T-cell (primary cell): ENCODE measurements around the gene CD247. TPM values are rescaled to one million over a fixed set of nuclear protein-coding genes. Genes with fewer than 3 reads are reported as not detected.

Experiments used
- ATAC-seq, 4 experiments: fragments of 200-7000 bp in 3 of 4; fragments of 150-1000 bp in 1 of 4; cut with Tn5 transposase; replicated peaks in 1 of 4; 1 replicate in 3 of 4; 2 replicates in 1 of 4; pipeline ENCODE4 v1.10.0; 2021; ENCODE audit warnings: moderate library complexity in 3 of 4, mild to moderate bottlenecking in 2 of 4, moderate number of reproducible peaks in 1 of 4
- CTCF ChIA-PET, 2 donors: fragments of 300-600 bp; sonication (Branson Sonifier 250); formaldehyde crosslinking; loops; one replicate each; lab custom pipeline; 2022; ENCODE audit warnings: antibody characterized with exemption in 2 of 2; lab: Charles Lee
- POLR2A ChIA-PET, 2 donors: fragments of 300-600 bp; sonication (Branson Sonifier 250); formaldehyde crosslinking; loops; one replicate each; lab custom pipeline; 2022; ENCODE audit warnings: antibody characterized with exemption in 2 of 2; lab: Charles Lee
- DNase-seq, 35 experiments: peaks; one replicate each; pipeline versions ENCODE4 v3.0.0 to v3.0.0-alpha.2; 2013 to 2023
- H3K27ac ChIP-seq: one replicate; pipeline ENCODE4 v1.5.1; 2013; ENCODE audit warnings: low read length
- H3K27me3 ChIP-seq, 2 experiments: replicated peaks in 1 of 2; 1 replicate in 1 of 2; 2 replicates in 1 of 2; pipeline versions ENCODE4 v1.6.1 to v1.7.0; 2013; ENCODE audit warnings: low read length in 1 of 2, mixed read lengths in 1 of 2; ENCODE audit not compliant: control insufficient read depth in 2 of 2, insufficient read depth in 2 of 2; ENCODE audit errors: extremely low read depth in 1 of 2
- H3K36me3 ChIP-seq, 2 donors: 1 replicate in 1 of 2; 2 replicates in 1 of 2; pipeline versions ENCODE4 v1.6.1 to v1.7.0; 2013; ENCODE audit warnings: low read length in 1 of 2; ENCODE audit not compliant: control insufficient read depth in 2 of 2, insufficient read depth in 1 of 2; ENCODE audit errors: extremely low read depth in 1 of 2
- H3K4me1 ChIP-seq, 2 experiments: 1 replicate in 1 of 2; 2 replicates in 1 of 2; pipeline versions ENCODE4 v1.6.1 to v1.7.0; 2013; ENCODE audit warnings: low read length in 2 of 2, mixed read lengths in 1 of 2; ENCODE audit not compliant: insufficient read depth in 2 of 2, control insufficient read depth in 1 of 2; ENCODE audit errors: extremely low read depth in 1 of 2
- H3K4me3 ChIP-seq, 2 donors: 1 replicate in 1 of 2; 2 replicates in 1 of 2; pipeline versions ENCODE4 v1.5.1 to v1.7.0; 2013; ENCODE audit warnings: mild to moderate bottlenecking in 2 of 2, low read length in 1 of 2, moderate library complexity in 1 of 2; ENCODE audit not compliant: control insufficient read depth in 1 of 2; ENCODE audit errors: extremely low read depth in 1 of 2
- H3K9me3 ChIP-seq: 2 replicates; pipeline ENCODE4 v1.7.0; 2013
- H3K27ac Mint-ChIP-seq, 2 donors: one replicate each; pipeline ENCODE4 v1.8.0; 2020 to 2021; ENCODE audit warnings: mild to moderate bottlenecking in 2 of 2, mixed read lengths in 2 of 2
- H3K27me3 Mint-ChIP-seq, 2 donors: one replicate each; pipeline ENCODE4 v1.8.0; 2021 to 2022; ENCODE audit warnings: mixed read lengths in 2 of 2
- H3K36me3 Mint-ChIP-seq: one replicate; pipeline ENCODE4 v1.8.0; 2021; ENCODE audit warnings: mixed read lengths
- H3K4me1 Mint-ChIP-seq, 3 donors: one replicate each; pipeline ENCODE4 v1.8.0; 2020 to 2022; ENCODE audit warnings: mixed read lengths in 3 of 3, mild to moderate bottlenecking in 1 of 3
- H3K4me3 Mint-ChIP-seq, 3 donors: one replicate each; pipeline ENCODE4 v1.8.0; 2020 to 2022; ENCODE audit warnings: mild to moderate bottlenecking in 3 of 3, mixed read lengths in 3 of 3, moderate library complexity in 3 of 3
- H3K9me3 Mint-ChIP-seq, 3 donors: one replicate each; pipeline ENCODE4 v1.8.0; 2020 to 2022; ENCODE audit warnings: mixed read lengths in 3 of 3
- WGBS: methylation state at CpG from one replicate; pipeline ENCODE4 v1.1.5; 2013; ENCODE audit warnings: missing lambda C conversion rate; ENCODE audit not compliant: insufficient coverage; 5-methylcytosine and 5-hydroxymethylcytosine counted together
- total RNA-seq, 35 experiments: library from RNA in 6 of 35; stranded (reverse) in 6 of 35; fragments of 120-200 nt in 1 of 35; gene quantifications; one replicate each; pipeline versions ENCODE4 v1.2.1 to v1.2.4 and lab custom pipeline; 2013 to 2026

The CD247 gene
- total RNA-seq, 5 donors from 2014 or later (not counting 1 experiment from before 2014, with no cell fraction given): 324 to 414 (median 385) TPM

- peak in 1 of 35 experiments; percentile 61 for DNase-seq
- WGBS: 15% methylated on average over 3 of the region's 5 CpGs
- H3K27ac ChIP-seq: peak overlapping the region; percentile 96
Measured at GRCh38 chr1:167450843-167451242, 67.5 kb downstream of the CD247 start.

DNA sequence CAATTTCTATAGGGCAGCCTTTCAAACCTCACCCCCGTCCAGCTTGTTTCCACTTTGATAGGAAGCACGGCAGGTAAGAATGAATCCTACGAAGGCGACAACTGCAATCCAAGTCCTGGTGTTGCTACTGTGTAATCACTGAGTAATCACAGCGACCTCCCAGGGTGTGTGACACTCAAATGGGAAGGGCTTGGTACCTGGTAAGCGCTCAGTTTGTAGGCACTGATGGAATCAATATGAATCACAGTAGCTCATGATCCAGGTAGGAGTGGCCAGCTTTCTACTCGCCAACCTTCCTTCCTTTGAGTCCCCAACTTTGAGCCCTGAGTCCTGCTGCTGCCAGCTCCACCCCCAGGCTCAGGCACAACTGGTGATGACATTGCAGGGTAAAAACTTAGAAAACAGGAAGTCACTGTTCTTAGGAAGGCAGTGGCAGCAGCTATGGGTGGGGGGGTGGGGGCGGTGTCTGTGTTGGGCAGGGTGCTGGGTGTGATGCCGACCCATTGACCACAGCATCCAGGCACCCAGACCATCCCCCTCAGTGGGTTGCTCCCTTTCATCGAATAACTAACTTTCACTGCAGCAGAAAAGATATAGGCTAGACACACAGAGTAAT lies 70.7 kb downstream of the CD247 start:
- peaks cover 13% of the 10 kb centered on the region for H3K36me3 Mint-ChIP-seq
- Histone ChIP-seq H3K9me3 (no peaks in the 10 kb centered on the region), H3K27ac (peak overlapping the region; percentile 96), H3K36me3 (peaks cover 4 to 34% of the 10 kb centered on the region in 2 donors), H3K4me1 (peaks cover 57 to 91% of the 10 kb centered on the region in 2 experiments), H3K4me3 (peak overlapping the region; percentile 7 to 25), H3K27me3 (no peaks in the 10 kb centered on the region)
- no peaks in the 10 kb centered on the region for H3K27me3 Mint-ChIP-seq
- H3K4me3 Mint-ChIP-seq: peak overlapping the region; percentile 69 to 75 (median 75)
- H3K27ac Mint-ChIP-seq: peak overlapping the region; percentile 97 to 98
- peak; percentile 82 to 87 (median 82) for ATAC-seq
- POLR2A ChIA-PET: interaction anchor here (0.5 to 2.7 kb wide), 22 partner anchors 9 to 695 kb away, joined by 3 to 13 read pairs (median 4); partner anchors contain the start of genes CD247 (in 1 of the 2), CREG1 (in 1 of the 2) and POU2F1 (in 1 of the 2)
- DNase-seq: peak in 34 of 35 experiments; percentile 61 to 88 (median 70)
- CTCF ChIA-PET: interaction anchor here (0.6 to 2.3 kb wide), 25 partner anchors 9 to 915 kb away, joined by 3 to 16 read pairs (median 4); partner anchors contain the start of genes CD247 (in 1 of the 2) and POU2F1 (in 1 of the 2)
- H3K4me1 Mint-ChIP-seq: peaks cover 89 to 93% (median 92%) of the 10 kb centered on the region in 3 donors
- no peaks in the 10 kb centered on the region for H3K9me3 Mint-ChIP-seq
- 9% methylated on average over 5 of the region's 10 CpGs for WGBS

More at GRCh38 chr1:167450843-167451242, 67.5 kb downstream of the CD247 start:
- peaks cover 77 to 79% (median 78%) of the 10 kb centered on the region in 3 donors for H3K4me1 Mint-ChIP-seq
- POLR2A ChIA-PET: interaction anchor here (0.6 to 1.3 kb wide), 5 partner anchors 14 to 67 kb away, joined by 3 to 6 read pairs (median 4); no protein-coding TSS in a partner anchor
- H3K36me3 ChIP-seq: peaks cover 0 to 7% of the 10 kb centered on the region in 2 donors
- H3K9me3 Mint-ChIP-seq: no peaks in the 10 kb centered on the region
- peak overlapping the region; percentile 96 to 97 for H3K27ac Mint-ChIP-seq
- peaks cover 43 to 92% of the 10 kb centered on the region in 2 experiments for H3K4me1 ChIP-seq
- peaks cover 5% of the 10 kb centered on the region for H3K36me3 Mint-ChIP-seq
- CTCF ChIA-PET: interaction anchor here (0.6 to 1.0 kb wide), 5 partner anchors 11 to 68 kb away, joined by 3 to 6 read pairs (median 4); no protein-coding TSS in a partner anchor
- peak overlapping the region; percentile 15 to 32 for H3K4me3 ChIP-seq
- peak overlapping the region; percentile 69 to 76 (median 72) for H3K4me3 Mint-ChIP-seq
- no peaks in the 10 kb centered on the region for H3K27me3 ChIP-seq
- no peak for ATAC-seq
- no peaks in the 10 kb centered on the region for H3K9me3 ChIP-seq
- no peaks in the 10 kb centered on the region for H3K27me3 Mint-ChIP-seq

DNA sequence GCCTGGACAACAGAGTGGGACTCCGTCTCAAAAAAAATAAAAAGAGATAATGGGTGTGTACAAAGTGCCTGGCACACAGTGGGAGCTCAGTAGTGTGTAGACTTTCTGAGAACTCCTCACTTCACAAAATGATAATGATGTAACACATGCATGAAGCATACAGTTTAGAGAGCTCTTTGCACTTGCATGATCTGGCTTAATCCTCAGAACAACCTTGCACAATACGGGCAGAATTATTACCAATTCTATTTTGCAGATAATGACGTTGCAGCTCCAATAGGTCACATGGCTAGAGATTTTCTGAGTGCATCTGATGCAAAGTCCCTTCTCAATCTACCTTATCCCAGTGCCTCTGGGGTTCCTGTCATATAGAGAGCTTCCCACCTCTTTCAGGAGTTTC lies 71.4 kb downstream of the CD247 start:
- 0% methylated on average over 1 of the region's 3 CpGs for WGBS
- peaks cover 89 to 93% (median 92%) of the 10 kb centered on the region in 3 donors for H3K4me1 Mint-ChIP-seq
- H3K27ac ChIP-seq: peak overlapping the region; percentile 96
- POLR2A ChIA-PET: interaction anchor here (0.6 to 2.7 kb wide), 19 partner anchors 8 to 227 kb away, joined by 3 to 13 read pairs (median 4); partner anchors contain the start of genes CD247 (in 1 of the 2), CREG1 (in 1 of the 2) and POU2F1 (in 1 of the 2)
- peak overlapping the region; percentile 69 to 75 (median 75) for H3K4me3 Mint-ChIP-seq
- peak overlapping the region; percentile 7 to 25 for H3K4me3 ChIP-seq
- no peaks in the 10 kb centered on the region for H3K27me3 Mint-ChIP-seq
- ATAC-seq: no peak
- peaks cover 4 to 29% of the 10 kb centered on the region in 2 donors for H3K36me3 ChIP-seq
- H3K36me3 Mint-ChIP-seq: peaks cover 13% of the 10 kb centered on the region
- peaks cover 57 to 91% of the 10 kb centered on the region in 2 experiments for H3K4me1 ChIP-seq
- peak overlapping the region; percentile 97 to 98 for H3K27ac Mint-ChIP-seq
- no peaks in the 10 kb centered on the region for H3K27me3 ChIP-seq
- no peaks in the 10 kb centered on the region for H3K9me3 ChIP-seq
- H3K9me3 Mint-ChIP-seq: no peaks in the 10 kb centered on the region
- DNase-seq: no peak
- CTCF ChIA-PET: interaction anchor here (0.6 to 2.3 kb wide), 21 partner anchors 9 to 385 kb away, joined by 3 to 16 read pairs (median 4); partner anchors contain the start of genes CD247 (in 1 of the 2) and POU2F1 (in 1 of the 2)

GRCh38 chr1:167443757-167444156 lies 74.6 kb downstream of the CD247 start:
- peaks cover 62 to 91% of the 10 kb centered on the region in 2 experiments for H3K4me1 ChIP-seq
- H3K4me1 Mint-ChIP-seq: peaks cover 91 to 97% (median 91%) of the 10 kb centered on the region in 3 donors
- ChIA-PET POLR2A (interaction anchor here in 1 of 2 donors (0.6 kb wide), 1 partner anchor 71 kb away, joined by 3 read pairs; no protein-coding TSS in a partner anchor), CTCF (interaction anchor here in 1 of 2 donors (0.6 to 1.7 kb wide), 7 partner anchors 10 to 224 kb away, joined by 3 to 7 read pairs (median 4); no protein-coding TSS in a partner anchor)
- H3K27ac Mint-ChIP-seq: peak overlapping the region; percentile 97 to 98
- DNase-seq (no peak), ATAC-seq (no peak)
- H3K9me3 ChIP-seq: no peaks in the 10 kb centered on the region
- no peak overlapping the region for H3K27ac ChIP-seq
- H3K27me3 Mint-ChIP-seq: no peaks in the 10 kb centered on the region
- H3K4me3 Mint-ChIP-seq: peak overlapping the region in 1 of 3 donors; percentile 44
- H3K36me3 Mint-ChIP-seq: peaks cover 22% of the 10 kb centered on the region
- peaks cover 7 to 58% of the 10 kb centered on the region in 2 donors for H3K36me3 ChIP-seq
- WGBS: 100% methylated on average over 1 of the region's 5 CpGs
- no peaks in the 10 kb centered on the region for H3K27me3 ChIP-seq
- no peaks in the 10 kb centered on the region for H3K9me3 Mint-ChIP-seq
- H3K4me3 ChIP-seq: no peak overlapping the region

DNA sequence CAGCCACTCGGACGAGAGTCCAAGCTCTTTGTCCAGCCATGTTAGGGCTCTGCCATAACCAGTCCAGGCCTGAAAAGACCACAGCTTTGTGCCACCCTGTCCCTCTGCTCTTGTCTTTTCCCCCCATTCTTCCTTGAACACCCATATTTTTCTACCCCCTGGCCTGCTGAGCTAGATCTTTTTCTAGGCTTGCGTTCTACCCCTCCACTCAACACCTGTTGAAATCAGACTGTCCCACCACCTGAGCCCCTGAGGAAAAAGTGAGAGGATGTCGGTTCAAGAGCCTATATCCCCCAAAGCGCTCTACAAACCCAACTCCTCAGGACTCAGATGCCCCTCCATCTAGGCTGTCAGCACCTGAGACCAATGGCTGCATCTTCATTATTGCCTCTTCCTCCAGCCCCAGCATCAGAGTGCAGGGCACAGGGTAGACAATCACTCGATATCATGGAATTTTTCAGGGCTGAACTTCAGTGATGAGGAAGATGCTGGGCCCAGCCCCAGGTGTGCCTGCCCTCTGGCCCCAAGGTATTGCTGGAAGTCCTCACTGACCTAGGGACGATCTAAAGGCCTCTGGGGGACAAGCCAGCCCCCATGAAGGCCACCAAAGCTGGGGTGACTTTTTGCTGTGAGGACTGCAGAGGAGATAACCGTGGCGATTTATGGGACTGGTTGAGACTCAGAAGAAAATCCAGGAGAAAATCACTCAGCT lies 75.3 kb downstream of the CD247 start:
- H3K4me3 ChIP-seq: no peak overlapping the region
- H3K36me3 ChIP-seq: peaks cover 7 to 66% of the 10 kb centered on the region in 2 donors
- H3K27me3 Mint-ChIP-seq: no peaks in the 10 kb centered on the region
- H3K27me3 ChIP-seq: no peaks in the 10 kb centered on the region
- peaks cover 28% of the 10 kb centered on the region for H3K36me3 Mint-ChIP-seq
- H3K4me1 ChIP-seq: peaks cover 65 to 91% of the 10 kb centered on the region in 2 experiments
- DNase-seq (no peak), ATAC-seq (no peak)
- H3K9me3 ChIP-seq: no peaks in the 10 kb centered on the region
- H3K4me3 Mint-ChIP-seq: peak overlapping the region in 2 of 3 donors; percentile 3 to 51
- H3K9me3 Mint-ChIP-seq: no peaks in the 10 kb centered on the region
- POLR2A ChIA-PET: interaction anchor here (0.5 to 0.8 kb wide), 3 partner anchors 10 to 173 kb away, joined by 3 to 9 read pairs (median 8); no protein-coding TSS in a partner anchor
- CTCF ChIA-PET: interaction anchor here (0.5 to 1.7 kb wide), 11 partner anchors 13 to 1905 kb away, joined by 3 to 5 read pairs (median 4); no protein-coding TSS in a partner anchor
- WGBS: 95% methylated on average over 6 of the region's 9 CpGs
- peak overlapping the region; percentile 65 for H3K27ac ChIP-seq
- H3K27ac Mint-ChIP-seq: peak overlapping the region; percentile 97 to 98
- peaks cover 91 to 97% (median 92%) of the 10 kb centered on the region in 3 donors for H3K4me1 Mint-ChIP-seq
